K562 (cell line): ENCODE results near the gene ABR. TPM values are rescaled to one million over a fixed set of nuclear protein-coding genes. Genes with fewer than 3 reads are reported as not detected.
A peak's percentile ranks its signal among the peaks of the same experiment; 100 is the strongest.

ENCODE experiments used
- CBX3 ChIP-seq, 2 experiments: IDR thresholded peaks; 1 replicate in 1 of 2; 2 replicates in 1 of 2; pipeline ENCODE4 v1.6.1; 2012; ENCODE audit warnings: inconsistent platforms in 2 of 2, low read length in 2 of 2, borderline replicate concordance in 1 of 2, control low read depth in 1 of 2
- ETV1 ChIP-seq: fragments of 450-650 bp; conservative IDR thresholded peaks from 2 replicates; pipeline ENCODE4 v1.6.1; 2016; ENCODE audit warnings: missing genetic modification characterization, control low read depth, low read depth, missing compliant biosample characterization
- FOXJ3 ChIP-seq: sonication (generic); formaldehyde crosslinking; IDR thresholded peaks from 2 replicates; pipeline ENCODE4 v1.4.0; 2020; ENCODE audit warnings: mild to moderate bottlenecking, missing genetic modification reagents
- SMARCA5 ChIP-seq: fragments of 450-650 bp; IDR thresholded peaks from 2 replicates; pipeline ENCODE4 v1.6.1; 2016
- STAG1 ChIP-seq: sonication (generic); formaldehyde crosslinking; IDR thresholded peaks from 2 replicates; pipeline ENCODE4 v1.5.0; 2020; ENCODE audit warnings: missing genetic modification reagents, borderline replicate concordance
- XRCC5 ChIP-seq: fragments of 200-400 bp; formaldehyde crosslinking; IDR thresholded peaks from 2 replicates; pipeline ENCODE4 v1.6.1; 2017; ENCODE audit warnings: low read depth, mild to moderate bottlenecking, low read length
- ZNF224 ChIP-seq: sonication (generic); formaldehyde crosslinking; IDR thresholded peaks from 2 replicates; pipeline ENCODE4 v1.8.0; 2022; ENCODE audit warnings: mild to moderate bottlenecking, missing genetic modification reagents
- ZNF445 ChIP-seq: fragments of 250-450 bp; sonication (Bioruptor Pico); IDR thresholded peaks from 2 replicates; pipeline ENCODE4 v1.4.0; 2020; ENCODE audit warnings: low read depth, mild to moderate bottlenecking, moderate library complexity
- polyA plus RNA-seq, 8 experiments: library from polyadenylated mRNA; depleted of rRNA in 4 of 8; stranded (reverse) in 5 of 8; unstranded in 3 of 8; fragments of >200 nt; fragmentation: Nextera tagmentation in 2 of 8; fragmentation: Illumina TruSeq in 1 of 8; extraction: Ambion mirVana in 2 of 8; extraction: Trizol in 1 of 8; gene quantifications; 2 replicates each; pipeline versions ENCODE4 v1.2.1 to v1.2.3, GENCODE V29; 2011 to 2014; ENCODE audit warnings: inconsistent platforms in 1 of 8, missing spikeins in 1 of 8
- total RNA-seq, 7 experiments: library from RNA; depleted of rRNA in 6 of 7; stranded (reverse); fragments of >200 nt in 6 of 7; fragmentation: Illumina TruSeq in 2 of 7; extraction: Trizol in 2 of 7; gene quantifications; 2 replicates each; pipeline versions ENCODE4 v1.2.1 to v1.2.3, GENCODE V29; 2011 to 2021; ENCODE audit warnings: low replicate concordance in 1 of 7
- TF ChIP-seq, protein P1 (sequence below), 2 experiments: fragments of 450-650 bp; formaldehyde crosslinking in 1 of 2; IDR thresholded peaks; 2 replicates each; pipeline versions ENCODE4 v1.4.0 to v1.6.1; 2014 to 2020; ENCODE audit warnings: mild to moderate bottlenecking in 2 of 2, borderline replicate concordance in 1 of 2, low read depth in 1 of 2
- TF ChIP-seq, protein P2 (sequence below): fragments of 200-800 bp; sonication (Bioruptor generic); IDR thresholded peaks from 2 replicates; pipeline ENCODE4 v1.6.1; 2016; ENCODE audit warnings: missing genetic modification characterization, missing compliant biosample characterization
- TF ChIP-seq, protein P3 (sequence below): fragments of 450-650 bp; IDR thresholded peaks from 2 replicates; pipeline ENCODE4 v1.6.1; 2016; ENCODE audit warnings: low read depth, mild to moderate bottlenecking, moderate library complexity
- TF ChIP-seq, protein P4 (sequence below): sonication (generic); formaldehyde crosslinking; IDR thresholded peaks from 2 replicates; pipeline ENCODE4 v1.8.0; 2022; ENCODE audit warnings: mild to moderate bottlenecking, missing genetic modification reagents

Gene ABR
- total and polyA plus RNA-seq, 9 of the 15 experiments (the other 6 are each of a cell fraction or from before 2014, with no cell fraction given) = 0.07 to 1.6 (median 0.37) TPM; not detected in 1

DNA sequence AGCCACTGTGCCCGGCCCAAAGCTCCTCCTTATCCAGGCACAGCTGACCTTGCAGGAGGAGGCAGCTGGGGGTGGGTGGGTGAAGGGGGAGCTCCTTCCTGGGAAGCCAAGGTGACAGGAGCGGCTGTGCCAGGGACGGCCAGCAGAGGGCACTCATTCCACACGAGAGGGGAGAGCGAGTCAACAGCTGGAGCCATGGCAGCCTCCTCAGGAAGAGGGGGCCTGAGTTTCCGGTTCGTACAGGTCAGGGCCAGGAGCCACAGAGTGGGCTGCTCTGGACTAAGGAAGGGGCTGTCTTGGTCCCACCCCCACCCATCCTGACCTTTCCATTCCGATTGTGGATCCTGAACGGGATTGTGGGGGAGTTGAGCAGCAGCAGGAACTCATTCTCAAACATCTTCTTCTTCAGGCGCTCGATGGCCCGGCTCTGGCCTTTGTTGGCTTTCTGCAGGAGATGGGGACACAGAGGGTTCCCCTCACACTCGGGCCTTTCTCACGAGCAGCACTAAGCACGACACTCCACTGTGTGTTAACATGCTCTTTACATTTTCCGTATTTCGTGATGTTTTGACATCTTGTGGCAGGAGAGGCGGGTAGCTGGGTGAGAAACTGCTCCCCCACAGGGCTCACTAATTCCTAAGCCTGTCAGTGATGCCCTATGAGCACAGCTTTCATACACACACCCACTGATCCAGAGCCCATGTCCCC lies 121.2 kb downstream of the ABR start (continued):
- TF ChIP-seq, protein P1, sequence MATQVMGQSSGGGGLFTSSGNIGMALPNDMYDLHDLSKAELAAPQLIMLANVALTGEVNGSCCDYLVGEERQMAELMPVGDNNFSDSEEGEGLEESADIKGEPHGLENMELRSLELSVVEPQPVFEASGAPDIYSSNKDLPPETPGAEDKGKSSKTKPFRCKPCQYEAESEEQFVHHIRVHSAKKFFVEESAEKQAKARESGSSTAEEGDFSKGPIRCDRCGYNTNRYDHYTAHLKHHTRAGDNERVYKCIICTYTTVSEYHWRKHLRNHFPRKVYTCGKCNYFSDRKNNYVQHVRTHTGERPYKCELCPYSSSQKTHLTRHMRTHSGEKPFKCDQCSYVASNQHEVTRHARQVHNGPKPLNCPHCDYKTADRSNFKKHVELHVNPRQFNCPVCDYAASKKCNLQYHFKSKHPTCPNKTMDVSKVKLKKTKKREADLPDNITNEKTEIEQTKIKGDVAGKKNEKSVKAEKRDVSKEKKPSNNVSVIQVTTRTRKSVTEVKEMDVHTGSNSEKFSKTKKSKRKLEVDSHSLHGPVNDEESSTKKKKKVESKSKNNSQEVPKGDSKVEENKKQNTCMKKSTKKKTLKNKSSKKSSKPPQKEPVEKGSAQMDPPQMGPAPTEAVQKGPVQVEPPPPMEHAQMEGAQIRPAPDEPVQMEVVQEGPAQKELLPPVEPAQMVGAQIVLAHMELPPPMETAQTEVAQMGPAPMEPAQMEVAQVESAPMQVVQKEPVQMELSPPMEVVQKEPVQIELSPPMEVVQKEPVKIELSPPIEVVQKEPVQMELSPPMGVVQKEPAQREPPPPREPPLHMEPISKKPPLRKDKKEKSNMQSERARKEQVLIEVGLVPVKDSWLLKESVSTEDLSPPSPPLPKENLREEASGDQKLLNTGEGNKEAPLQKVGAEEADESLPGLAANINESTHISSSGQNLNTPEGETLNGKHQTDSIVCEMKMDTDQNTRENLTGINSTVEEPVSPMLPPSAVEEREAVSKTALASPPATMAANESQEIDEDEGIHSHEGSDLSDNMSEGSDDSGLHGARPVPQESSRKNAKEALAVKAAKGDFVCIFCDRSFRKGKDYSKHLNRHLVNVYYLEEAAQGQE (IDR thresholded peaks at IDR 0.05; ENCODE audit: borderline replicate concordance) = peak; percentile 51
- TF ChIP-seq, protein P1 (CRISPR knock-in tag; IDR thresholded peaks at IDR 0.05; ENCODE audit: low read depth) = no peak
- no peak for TF ChIP-seq XRCC5
- TF ChIP-seq, protein P2, sequence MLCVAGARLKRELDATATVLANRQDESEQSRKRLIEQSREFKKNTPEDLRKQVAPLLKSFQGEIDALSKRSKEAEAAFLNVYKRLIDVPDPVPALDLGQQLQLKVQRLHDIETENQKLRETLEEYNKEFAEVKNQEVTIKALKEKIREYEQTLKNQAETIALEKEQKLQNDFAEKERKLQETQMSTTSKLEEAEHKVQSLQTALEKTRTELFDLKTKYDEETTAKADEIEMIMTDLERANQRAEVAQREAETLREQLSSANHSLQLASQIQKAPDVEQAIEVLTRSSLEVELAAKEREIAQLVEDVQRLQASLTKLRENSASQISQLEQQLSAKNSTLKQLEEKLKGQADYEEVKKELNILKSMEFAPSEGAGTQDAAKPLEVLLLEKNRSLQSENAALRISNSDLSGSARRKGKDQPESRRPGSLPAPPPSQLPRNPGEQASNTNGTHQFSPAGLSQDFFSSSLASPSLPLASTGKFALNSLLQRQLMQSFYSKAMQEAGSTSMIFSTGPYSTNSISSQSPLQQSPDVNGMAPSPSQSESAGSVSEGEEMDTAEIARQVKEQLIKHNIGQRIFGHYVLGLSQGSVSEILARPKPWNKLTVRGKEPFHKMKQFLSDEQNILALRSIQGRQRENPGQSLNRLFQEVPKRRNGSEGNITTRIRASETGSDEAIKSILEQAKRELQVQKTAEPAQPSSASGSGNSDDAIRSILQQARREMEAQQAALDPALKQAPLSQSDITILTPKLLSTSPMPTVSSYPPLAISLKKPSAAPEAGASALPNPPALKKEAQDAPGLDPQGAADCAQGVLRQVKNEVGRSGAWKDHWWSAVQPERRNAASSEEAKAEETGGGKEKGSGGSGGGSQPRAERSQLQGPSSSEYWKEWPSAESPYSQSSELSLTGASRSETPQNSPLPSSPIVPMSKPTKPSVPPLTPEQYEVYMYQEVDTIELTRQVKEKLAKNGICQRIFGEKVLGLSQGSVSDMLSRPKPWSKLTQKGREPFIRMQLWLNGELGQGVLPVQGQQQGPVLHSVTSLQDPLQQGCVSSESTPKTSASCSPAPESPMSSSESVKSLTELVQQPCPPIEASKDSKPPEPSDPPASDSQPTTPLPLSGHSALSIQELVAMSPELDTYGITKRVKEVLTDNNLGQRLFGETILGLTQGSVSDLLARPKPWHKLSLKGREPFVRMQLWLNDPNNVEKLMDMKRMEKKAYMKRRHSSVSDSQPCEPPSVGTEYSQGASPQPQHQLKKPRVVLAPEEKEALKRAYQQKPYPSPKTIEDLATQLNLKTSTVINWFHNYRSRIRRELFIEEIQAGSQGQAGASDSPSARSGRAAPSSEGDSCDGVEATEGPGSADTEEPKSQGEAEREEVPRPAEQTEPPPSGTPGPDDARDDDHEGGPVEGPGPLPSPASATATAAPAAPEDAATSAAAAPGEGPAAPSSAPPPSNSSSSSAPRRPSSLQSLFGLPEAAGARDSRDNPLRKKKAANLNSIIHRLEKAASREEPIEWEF (CRISPR knock-in tag) = no peak
- peak; percentile 44; the same call in 1 of the 2 replicates for TF ChIP-seq SMARCA5
- TF ChIP-seq, protein P3, sequence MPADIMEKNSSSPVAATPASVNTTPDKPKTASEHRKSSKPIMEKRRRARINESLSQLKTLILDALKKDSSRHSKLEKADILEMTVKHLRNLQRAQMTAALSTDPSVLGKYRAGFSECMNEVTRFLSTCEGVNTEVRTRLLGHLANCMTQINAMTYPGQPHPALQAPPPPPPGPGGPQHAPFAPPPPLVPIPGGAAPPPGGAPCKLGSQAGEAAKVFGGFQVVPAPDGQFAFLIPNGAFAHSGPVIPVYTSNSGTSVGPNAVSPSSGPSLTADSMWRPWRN = no peak
- TF ChIP-seq ZNF224 = no peak
- no peak for TF ChIP-seq ZNF445 (CRISPR knock-in tag)
- TF ChIP-seq STAG1 (CRISPR knock-in tag) = no peak
- peak in 1 of 2 experiments; percentile 51; a peak in 1 of 3 replicates for TF ChIP-seq CBX3 (IDR thresholded peaks at IDR 0.05; ENCODE audit: borderline replicate concordance in 1 of 2, low read length in 2 of 2)
- TF ChIP-seq ETV1 = peak; percentile 84
- TF ChIP-seq, protein P4, sequence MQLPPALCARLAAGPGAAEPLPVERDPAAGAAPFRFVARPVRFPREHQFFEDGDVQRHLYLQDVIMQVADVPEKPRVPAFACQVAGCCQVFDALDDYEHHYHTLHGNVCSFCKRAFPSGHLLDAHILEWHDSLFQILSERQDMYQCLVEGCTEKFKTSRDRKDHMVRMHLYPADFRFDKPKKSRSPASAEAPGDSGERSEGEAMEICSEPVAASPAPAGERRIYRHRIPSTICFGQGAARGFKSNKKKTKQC (CRISPR knock-in tag) = no peak
- TF ChIP-seq FOXJ3 (CRISPR knock-in tag) = no peak
